Spinal cord (tissue), 10 donors: ENCODE results near the gene ATP2B1. TPM values are rescaled to one million over a fixed set of nuclear protein-coding genes. Genes with fewer than 3 reads are reported as not detected.
A peak's percentile ranks its signal among the peaks of the same experiment; 100 is the strongest.

ENCODE experiments used
- DNase-seq, 6 donors: peaks; one replicate each; pipeline versions ENCODE4 v3.0.0 to v3.0.0-alpha.2; 2013 to 2015; ENCODE audit warnings: low spot score in 6 of 6, low read depth in 4 of 6
- H3K27ac ChIP-seq: one replicate; pipeline ENCODE4 v1.5.1; 2013; ENCODE audit warnings: low read depth, low read length, control low read depth
- H3K27me3 ChIP-seq: one replicate; pipeline ENCODE4 v1.6.1; 2013; ENCODE audit warnings: low read length; ENCODE audit not compliant: control insufficient read depth, insufficient read depth
- H3K36me3 ChIP-seq: one replicate; pipeline ENCODE4 v1.6.1; 2013; ENCODE audit warnings: low read length; ENCODE audit not compliant: control insufficient read depth, insufficient read depth
- H3K4me1 ChIP-seq: one replicate; pipeline ENCODE4 v1.6.1; 2013; ENCODE audit warnings: low read length; ENCODE audit not compliant: control insufficient read depth, insufficient read depth
- H3K4me3 ChIP-seq: one replicate; pipeline ENCODE4 v1.5.1; 2013; ENCODE audit warnings: low read depth, low read length, control low read depth
- H3K9me3 ChIP-seq: one replicate; pipeline ENCODE4 v1.6.1; 2013; ENCODE audit warnings: low read length; ENCODE audit not compliant: control insufficient read depth, insufficient read depth
- WGBS: methylation state at CpG from one replicate; pipeline ENCODE4 v1.1.5; 2013; ENCODE audit warnings: missing lambda C conversion rate; ENCODE audit not compliant: insufficient coverage; 5-methylcytosine and 5-hydroxymethylcytosine counted together
- polyA plus RNA-seq, 2 donors: library from polyadenylated mRNA; unstranded; fragments of 120-200 nt; gene quantifications; one replicate each; pipeline ENCODE4 v1.2.1, GENCODE V29; 2013; ENCODE audit not compliant: insufficient read length in 2 of 2
- small RNA-seq: library from RNA; depleted of rRNA; stranded (forward); fragments of <200 nt; gene quantifications from one replicate; pipeline ENCODE3, GENCODE V24; 2014; ENCODE audit warnings: low replicate concordance
- total RNA-seq, 2 donors: library from RNA; depleted of rRNA in 1 of 2; stranded (reverse); fragments of 120-200 nt in 1 of 2; fragments of >200 nt in 1 of 2; gene quantifications; one replicate each; pipeline versions ENCODE4 v1.2.3 to v1.2.4, GENCODE V29; 2013 to 2014
- donor health status: healthy.

The ATP2B1 gene
- total and polyA plus RNA-seq, 4 donors: 70.1 to 158 (median 82.4) TPM

DNA sequence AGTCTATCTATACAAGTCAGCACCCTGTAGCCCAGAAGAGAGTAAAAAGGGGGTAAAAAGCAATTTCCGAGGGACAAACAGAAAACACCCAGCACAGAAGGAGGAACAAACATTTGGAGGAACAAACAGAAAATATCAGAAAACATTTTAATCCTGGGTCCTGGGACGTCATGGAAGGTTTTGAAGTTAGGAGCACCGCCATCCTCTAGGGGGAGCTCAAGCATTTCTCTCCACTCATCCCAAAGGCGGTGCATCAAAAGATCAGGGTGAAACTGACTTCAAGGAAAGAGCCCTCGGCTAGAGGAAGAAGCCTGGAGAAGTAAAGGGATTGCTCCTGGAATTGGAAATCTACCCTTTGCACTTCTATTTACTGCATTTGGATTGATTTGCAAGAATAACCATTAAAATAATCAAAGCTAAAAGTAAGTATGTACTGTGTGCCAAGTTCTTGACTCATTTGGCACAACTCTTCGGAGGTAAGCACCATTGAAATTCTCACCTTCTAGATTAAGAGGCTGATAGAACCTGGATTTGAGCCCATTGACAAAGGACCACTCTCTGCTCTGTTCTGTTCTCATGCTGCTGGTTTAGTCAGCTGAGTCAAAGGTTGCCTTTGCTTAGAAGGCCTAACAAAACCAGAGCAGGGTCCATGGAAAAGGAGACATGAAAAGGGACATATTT lies 165.6 kb downstream of the ATP2B1 start:
- peak in 4 of 6 donors; percentile 57 to 92 (median 74) for DNase-seq
- H3K27ac ChIP-seq: no peak overlapping the region

DNA sequence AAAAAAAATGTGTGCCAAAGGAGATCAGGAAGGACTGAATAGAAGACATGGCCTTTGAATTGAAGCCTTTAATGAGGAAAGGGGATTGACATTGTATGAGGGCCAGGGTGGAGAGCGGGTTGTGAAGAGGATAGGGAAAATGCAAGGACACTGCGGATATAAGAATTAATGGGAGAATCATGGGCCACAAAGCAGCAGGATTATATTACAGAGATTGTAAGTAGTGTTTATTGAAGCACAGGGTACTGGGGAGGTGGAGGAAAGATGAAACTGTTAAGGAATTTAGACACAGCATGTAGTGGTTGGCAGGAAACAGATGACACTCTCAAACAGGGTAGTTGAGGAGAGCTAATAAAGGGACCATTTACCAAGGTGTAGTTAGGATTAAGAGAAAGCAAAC lies 166.4 kb downstream of the ATP2B1 start:
- Histone ChIP-seq H3K27me3 (no peaks in the 10 kb centered on the region), H3K36me3 (no peaks in the 10 kb centered on the region), H3K4me1 (peaks cover 3% of the 10 kb centered on the region), H3K27ac (no peak overlapping the region), H3K4me3 (no peak overlapping the region), H3K9me3 (no peaks in the 10 kb centered on the region)
- WGBS: 89% methylated on average over 2 of the region's 2 CpGs
- DNase-seq: no peak

More for the DNA sequence above, 165.6 kb downstream of the ATP2B1 start:
- Histone ChIP-seq H3K4me3 (no peak overlapping the region), H3K27me3 (no peaks in the 10 kb centered on the region), H3K36me3 (no peaks in the 10 kb centered on the region), H3K4me1 (peaks cover 3% of the 10 kb centered on the region), H3K9me3 (no peaks in the 10 kb centered on the region)
- WGBS: 100% methylated on average over 1 of the region's 6 CpGs

DNA sequence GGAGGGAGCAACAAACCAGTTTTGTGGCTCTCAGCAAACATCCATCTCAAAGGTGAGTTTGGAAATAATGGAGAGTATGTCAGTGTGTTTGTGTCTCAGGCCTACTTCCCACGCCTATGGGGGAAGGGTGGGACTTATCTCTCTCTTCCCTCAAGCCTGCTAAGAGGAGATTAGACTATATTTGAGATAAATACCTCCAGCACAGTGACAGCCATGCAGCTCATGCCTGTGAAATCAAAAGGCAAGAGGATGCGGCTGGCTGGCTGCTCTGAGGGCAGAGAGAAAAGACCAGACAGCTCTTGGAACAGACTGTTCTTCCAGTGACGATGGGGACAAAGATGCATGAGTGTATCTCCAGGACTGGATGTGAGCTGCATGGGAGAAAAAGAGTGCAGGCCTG lies 168.1 kb downstream of the ATP2B1 start:
- Histone ChIP-seq H3K27ac (no peak overlapping the region), H3K27me3 (no peaks in the 10 kb centered on the region), H3K4me1 (peaks cover 3% of the 10 kb centered on the region), H3K9me3 (no peaks in the 10 kb centered on the region), H3K4me3 (no peak overlapping the region), H3K36me3 (no peaks in the 10 kb centered on the region)
- 62% methylated on average over 2 of the region's 3 CpGs for WGBS
- DNase-seq: no peak

DNA sequence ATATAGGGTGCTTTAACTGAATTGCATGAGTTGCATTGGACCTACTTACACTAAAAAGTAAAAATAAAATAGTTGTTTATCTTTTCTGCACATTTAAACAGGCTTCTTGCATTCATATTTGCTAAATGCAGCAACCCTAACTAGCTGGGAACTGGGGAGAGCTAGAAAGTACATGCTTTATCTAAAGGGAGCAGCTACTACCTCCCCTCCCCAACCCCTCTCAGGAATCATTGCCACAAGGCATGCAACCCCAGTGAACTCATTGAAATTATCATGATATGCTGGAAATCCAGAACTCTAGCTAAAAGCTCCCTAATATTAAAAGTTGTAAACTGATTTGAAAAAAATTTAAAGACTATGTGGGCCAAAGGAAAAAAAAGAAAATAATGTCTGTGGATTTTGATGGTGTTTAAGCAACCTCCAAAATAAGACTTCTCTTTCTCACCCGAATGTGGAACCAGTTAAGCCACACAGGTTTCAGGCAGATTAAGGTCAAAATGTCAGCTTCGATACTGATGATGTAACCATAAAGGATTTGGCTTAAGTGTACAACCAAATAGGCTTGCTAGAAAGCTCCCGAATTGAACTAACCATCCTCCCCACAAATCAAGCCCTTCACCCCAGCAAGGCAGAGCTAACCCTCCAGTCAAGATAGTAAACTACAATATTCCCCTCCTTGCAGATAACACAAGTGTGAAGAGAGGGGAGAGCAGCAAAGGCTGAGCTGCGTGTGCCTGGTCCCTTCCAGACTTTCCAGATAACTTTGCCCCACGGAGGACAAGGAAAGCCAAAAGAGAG lies 169.0 kb downstream of the ATP2B1 start:
- DNase-seq: no peak
- Histone ChIP-seq H3K9me3 (no peaks in the 10 kb centered on the region), H3K4me1 (no peaks in the 10 kb centered on the region), H3K36me3 (no peaks in the 10 kb centered on the region), H3K27ac (no peak overlapping the region), H3K27me3 (no peaks in the 10 kb centered on the region), H3K4me3 (no peak overlapping the region)
- WGBS: no CpG with 5 or more reads among the region's 5 CpGs

DNA sequence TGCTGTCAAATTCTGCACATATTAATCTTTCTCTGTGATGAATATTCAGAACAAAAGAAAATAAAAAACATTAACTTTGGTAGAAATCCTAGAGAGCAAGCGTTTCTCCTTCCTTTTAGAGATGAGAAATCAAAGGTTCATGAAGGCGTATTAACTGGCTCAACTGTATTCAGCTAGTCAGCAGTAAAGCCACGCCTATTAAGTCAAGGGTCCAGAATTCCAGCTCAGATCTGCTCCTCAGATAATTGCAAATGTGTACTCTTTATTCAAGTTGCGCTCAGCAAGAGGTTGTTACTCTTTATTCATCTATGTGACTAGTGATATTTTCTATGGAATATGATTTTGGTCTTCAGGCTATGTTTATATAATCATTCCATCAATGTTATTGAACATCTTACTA lies 169.7 kb downstream of the ATP2B1 start:
- 96% methylated on average over 2 of the region's 4 CpGs for WGBS
- Histone ChIP-seq H3K9me3 (no peaks in the 10 kb centered on the region), H3K4me3 (no peak overlapping the region), H3K27ac (no peak overlapping the region), H3K4me1 (no peaks in the 10 kb centered on the region), H3K36me3 (no peaks in the 10 kb centered on the region), H3K27me3 (no peaks in the 10 kb centered on the region)
- no peak for DNase-seq

Small RNA genes within 50 kb of the gene (small RNA-seq; reads per million reads assigned to genes)
- not detected for gene AC025034.2
- gene RNA5SP365: not detected
- gene RNU6-148P: not detected

Other genes with a start within 250 kb of the ATP2B1 start
- gene GALNT4, start 184.0 kb downstream of the ATP2B1 start, total RNA-seq: 1 to 10 TPM; 5.9 to 6.0 TPM
- gene GALNT4, start 184.0 kb downstream of the ATP2B1 start, polyA plus RNA-seq: 1 to 10 TPM; 1.8 to 4.4 TPM
- gene POC1B, start 182.8 kb downstream of the ATP2B1 start, total RNA-seq: 10 to 100 TPM; 27.9 to 56.4 TPM
- 10 to 100 TPM; 11.7 to 15.1 TPM for gene POC1B, start 182.8 kb downstream of the ATP2B1 start, polyA plus RNA-seq